OCI-LY1 (cell line): ENCODE results near the gene CHAT.

Experiments used
- H2AFZ ChIP-seq: fragments of 200-600 bp; sonication (generic), shearing (Covaris generic); 2 replicates; pipeline ENCODE4 v1.6.0; 2014; ENCODE audit warnings: antibody characterized with exemption, mild to moderate bottlenecking, low read length
- H3F3A ChIP-seq: fragments of 200-600 bp; sonication (generic), shearing (Covaris generic); 2 replicates; pipeline ENCODE4 v1.6.0; 2014; ENCODE audit warnings: mild to moderate bottlenecking, antibody characterized with exemption, low read length, moderate library complexity; ENCODE audit not compliant: insufficient read depth
- H3K27ac ChIP-seq: fragments of 200-600 bp; sonication (generic); 2 replicates; pipeline ENCODE4 v1.5.1; 2014; ENCODE audit warnings: low read length, mixed run types, mild to moderate bottlenecking, low read depth; ENCODE audit not compliant: poor library complexity, severe bottlenecking
- H3K27me3 ChIP-seq: fragments of 200-600 bp; sonication (generic); 2 replicates; pipeline ENCODE4 v1.6.0; 2014; ENCODE audit warnings: antibody characterized with exemption, mild to moderate bottlenecking, low read length, moderate library complexity; ENCODE audit not compliant: insufficient read depth
- H3K36me3 ChIP-seq: fragments of 200-600 bp; sonication (generic); 2 replicates; pipeline ENCODE4 v1.6.1; 2014; ENCODE audit warnings: mild to moderate bottlenecking, antibody characterized with exemption, low read length, moderate library complexity, mixed read lengths; ENCODE audit not compliant: insufficient read depth
- H3K4me1 ChIP-seq: fragments of 200-600 bp; sonication (generic); 2 replicates; pipeline ENCODE4 v1.5.1; 2014; ENCODE audit warnings: mild to moderate bottlenecking, low read length, moderate library complexity; ENCODE audit not compliant: insufficient read depth, severe bottlenecking
- H3K4me2 ChIP-seq: fragments of 200-600 bp; sonication (generic), shearing (Covaris generic); 2 replicates; pipeline ENCODE4 v1.6.1; 2014; ENCODE audit warnings: low read length
- H3K4me3 ChIP-seq: fragments of 200-600 bp; sonication (generic); 2 replicates; pipeline ENCODE4 v1.5.1; 2014; ENCODE audit warnings: low read length, low read depth, mild to moderate bottlenecking, mixed read lengths; ENCODE audit not compliant: poor library complexity, severe bottlenecking
- H3K79me2 ChIP-seq: fragments of 200-600 bp; shearing (Covaris generic); 2 replicates; pipeline ENCODE4 v1.6.1; 2016; ENCODE audit warnings: mixed run types, low read length, mixed read lengths; ENCODE audit not compliant: insufficient read depth
- H3K9ac ChIP-seq: fragments of 200-600 bp; sonication (generic), shearing (Covaris generic); 2 replicates; pipeline ENCODE4 v1.6.1; 2014; ENCODE audit warnings: mild to moderate bottlenecking, low read length, mixed read lengths
- H3K9me2 ChIP-seq: fragments of 200-600 bp; sonication (generic), shearing (Covaris generic); 2 replicates; pipeline ENCODE4 v1.6.1; 2014; ENCODE audit warnings: low read depth, mild to moderate bottlenecking, low read length, mixed read lengths
- H3K9me3 ChIP-seq: fragments of 200-600 bp; shearing (Covaris generic); 2 replicates; pipeline ENCODE4 v1.6.1; 2014; ENCODE audit warnings: low read length, mixed read lengths
- H4K20me1 ChIP-seq: fragments of 200-600 bp; sonication (generic), shearing (Covaris generic); 2 replicates; pipeline ENCODE4 v1.6.0; 2016; ENCODE audit warnings: mild to moderate bottlenecking, low read length; ENCODE audit not compliant: insufficient read depth
- EZH2 ChIP-seq: fragments of 200-600 bp; sonication (generic), shearing (Covaris generic); IDR thresholded peaks from 2 replicates; pipeline ENCODE4 v1.8.0; 2017; ENCODE audit warnings: borderline replicate concordance, mixed run types, mild to moderate bottlenecking, antibody characterized with exemption, low read length, moderate library complexity, mixed read lengths
- TF ChIP-seq, protein P1 (sequence below): fragments of 200-600 bp; sonication (generic), shearing (Covaris generic); IDR thresholded peaks from 2 replicates; pipeline ENCODE4 v1.5.1; 2017; ENCODE audit warnings: mild to moderate bottlenecking, antibody characterized with exemption, low read length, moderate library complexity, mixed read lengths

CHAT gene

GRCh38 chr10:49696311-49696710, 82.5 kb downstream of the CHAT start:
- Histone ChIP-seq H4K20me1 (no peaks in the 10 kb centered on the region), H3K36me3 (no peaks in the 10 kb centered on the region), H3K4me1 (no peaks in the 10 kb centered on the region), H3K79me2 (no peaks in the 10 kb centered on the region), H3K4me3 (no peak overlapping the region), H3F3A (no peaks in the 10 kb centered on the region), H3K9me3 (no peaks in the 10 kb centered on the region), H3K27me3 (no peaks in the 10 kb centered on the region), H3K4me2 (no peak overlapping the region), H2AFZ (no peak overlapping the region), H3K9me2 (no peaks in the 10 kb centered on the region), H3K9ac (no peak overlapping the region), H3K27ac (no peak overlapping the region)
- TF ChIP-seq, protein P1, sequence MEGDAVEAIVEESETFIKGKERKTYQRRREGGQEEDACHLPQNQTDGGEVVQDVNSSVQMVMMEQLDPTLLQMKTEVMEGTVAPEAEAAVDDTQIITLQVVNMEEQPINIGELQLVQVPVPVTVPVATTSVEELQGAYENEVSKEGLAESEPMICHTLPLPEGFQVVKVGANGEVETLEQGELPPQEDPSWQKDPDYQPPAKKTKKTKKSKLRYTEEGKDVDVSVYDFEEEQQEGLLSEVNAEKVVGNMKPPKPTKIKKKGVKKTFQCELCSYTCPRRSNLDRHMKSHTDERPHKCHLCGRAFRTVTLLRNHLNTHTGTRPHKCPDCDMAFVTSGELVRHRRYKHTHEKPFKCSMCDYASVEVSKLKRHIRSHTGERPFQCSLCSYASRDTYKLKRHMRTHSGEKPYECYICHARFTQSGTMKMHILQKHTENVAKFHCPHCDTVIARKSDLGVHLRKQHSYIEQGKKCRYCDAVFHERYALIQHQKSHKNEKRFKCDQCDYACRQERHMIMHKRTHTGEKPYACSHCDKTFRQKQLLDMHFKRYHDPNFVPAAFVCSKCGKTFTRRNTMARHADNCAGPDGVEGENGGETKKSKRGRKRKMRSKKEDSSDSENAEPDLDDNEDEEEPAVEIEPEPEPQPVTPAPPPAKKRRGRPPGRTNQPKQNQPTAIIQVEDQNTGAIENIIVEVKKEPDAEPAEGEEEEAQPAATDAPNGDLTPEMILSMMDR = no peak
- TF ChIP-seq EZH2 = no peak

GRCh38 chr10:49698679-49699078, 84.8 kb downstream of the CHAT start:
- Histone ChIP-seq H3K79me2 (no peaks in the 10 kb centered on the region), H3K27me3 (no peaks in the 10 kb centered on the region; the same call in 1 of the 2 replicates), H3K4me3 (no peak overlapping the region), H3K9ac (no peak overlapping the region), H3K4me1 (no peaks in the 10 kb centered on the region), H3K36me3 (no peaks in the 10 kb centered on the region), H3K27ac (no peak overlapping the region), H3K4me2 (no peak overlapping the region), H3K9me3 (no peaks in the 10 kb centered on the region), H4K20me1 (no peaks in the 10 kb centered on the region), H2AFZ (no peak overlapping the region), H3F3A (no peaks in the 10 kb centered on the region), H3K9me2 (no peaks in the 10 kb centered on the region)
- TF ChIP-seq, protein P1 = no peak

DNA sequence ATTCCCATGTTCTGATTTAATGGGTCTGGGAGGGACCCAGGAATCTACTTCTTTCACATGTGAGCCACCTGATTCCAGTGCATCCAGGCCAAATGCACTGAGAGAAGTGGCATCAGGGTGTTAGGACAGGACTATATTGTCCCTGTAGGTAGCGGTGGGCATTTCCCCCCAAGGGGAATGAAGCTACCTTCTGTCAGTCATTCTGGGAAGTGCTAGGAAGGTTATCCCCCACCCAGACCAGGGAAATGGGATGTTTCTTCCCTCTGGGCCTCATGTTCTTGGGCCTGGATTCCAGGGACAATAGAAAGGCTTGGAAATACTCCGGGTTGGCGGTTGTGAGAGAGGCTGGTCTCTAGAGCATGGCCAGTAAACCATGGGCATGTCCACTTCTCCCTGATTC, 86.4 kb downstream of the CHAT start:
- H3K27me3 ChIP-seq = no peaks in the 10 kb centered on the region; the same call in 1 of the 2 replicates
- H3K4me1 ChIP-seq = no peaks in the 10 kb centered on the region
- H3K27ac ChIP-seq = no peak overlapping the region
- TF ChIP-seq, protein P1 = no peak
- no peak overlapping the region for H2AFZ ChIP-seq
- H3K9me3 ChIP-seq = no peaks in the 10 kb centered on the region
- H3K4me2 ChIP-seq = no peak overlapping the region
- no peaks in the 10 kb centered on the region for H4K20me1 ChIP-seq
- no peak overlapping the region for H3K9ac ChIP-seq
- H3K4me3 ChIP-seq = no peak overlapping the region
- H3F3A ChIP-seq = no peaks in the 10 kb centered on the region
- no peaks in the 10 kb centered on the region for H3K79me2 ChIP-seq
- no peaks in the 10 kb centered on the region for H3K9me2 ChIP-seq
- no peaks in the 10 kb centered on the region for H3K36me3 ChIP-seq
